MCF 10A (cell line): ENCODE results near the gene COL23A1. TPM values are rescaled to one million over a fixed set of nuclear protein-coding genes. Genes with fewer than 3 reads are reported as not detected.

Experiments
- BruUV-seq: library from RNA; stranded (reverse); fragments of 400-500 nt; replicated peaks from 2 replicates; lab custom pipeline; 2021; lab: Mats Ljungman, UMichigan
- CTCF ChIA-PET: fragments of 300-600 bp; sonication (Branson Sonifier 250); formaldehyde crosslinking; extraction: SDS; loops from one replicate; lab custom pipeline; 2021; ENCODE audit warnings: antibody characterized with exemption, inconsistent platforms; lab: Yijun Ruan, JAX
- POLR2A ChIA-PET: fragments of 300-600, 350-650 bp; sonication (Branson Sonifier 250); formaldehyde crosslinking; extraction: SDS; loops from one replicate; lab custom pipeline; 2020; ENCODE audit warnings: antibody characterized with exemption, inconsistent platforms; lab: Yijun Ruan, JAX
- DNase-seq: peaks from one replicate; pipeline ENCODE4 v3.0.0-alpha.2; 2018; ENCODE audit not compliant: unreplicated experiment
- H3K27ac Mint-ChIP-seq: one replicate; pipeline ENCODE4 v1.8.0; 2022; ENCODE audit warnings: mild to moderate bottlenecking, low read depth, mixed read lengths; ENCODE audit not compliant: unreplicated experiment
- H3K27me3 Mint-ChIP-seq: one replicate; pipeline ENCODE4 v1.8.0; 2022; ENCODE audit warnings: mixed read lengths; ENCODE audit not compliant: insufficient read depth, unreplicated experiment
- H3K36me3 Mint-ChIP-seq: one replicate; pipeline ENCODE4 v1.8.0; 2022; ENCODE audit warnings: mild to moderate bottlenecking, moderate library complexity, mixed read lengths; ENCODE audit not compliant: insufficient read depth, unreplicated experiment
- H3K4me1 Mint-ChIP-seq: one replicate; pipeline ENCODE4 v1.8.0; 2022; ENCODE audit warnings: mixed read lengths; ENCODE audit not compliant: insufficient read depth, unreplicated experiment
- H3K4me3 Mint-ChIP-seq: one replicate; pipeline ENCODE4 v1.8.0; 2022; ENCODE audit warnings: mild to moderate bottlenecking, moderate library complexity, mixed read lengths; ENCODE audit not compliant: unreplicated experiment
- H3K9me3 Mint-ChIP-seq: one replicate; pipeline ENCODE4 v1.8.0; 2022; ENCODE audit warnings: mixed read lengths; ENCODE audit not compliant: unreplicated experiment
- CTCF ChIP-seq: fragments of 200-600 bp; IDR thresholded peaks from one replicate; pipeline ENCODE4 v1.8.0; 2022; ENCODE audit warnings: antibody characterized with exemption, mild to moderate bottlenecking; ENCODE audit not compliant: unreplicated experiment
- intact Hi-C: fragments of 100-400 bp; cut with micrococcal nuclease; formaldehyde crosslinking; loops from 2 replicates; pipeline ENCODE4 v1.14.1; 2022
- total RNA-seq: library from RNA; stranded (reverse); gene quantifications from 2 replicates; pipeline ENCODE4 v1.2.3, GENCODE V29; 2022

Gene COL23A1
- total RNA-seq, 1 experiment from 2014 or later: not detected

GRCh38 chr5:178427576-178428197 is 162.5 kb downstream of the COL23A1 start:
- POLR2A ChIA-PET: no interaction called here
- no TSS peak for BruUV-seq
- Mint-ChIP-seq H3K9me3 (peaks cover 13% of the 10 kb centered on the region), H3K4me1 (peaks cover 14% of the 10 kb centered on the region), H3K27me3 (peaks cover 15% of the 10 kb centered on the region), H3K36me3 (peaks cover 7% of the 10 kb centered on the region), H3K27ac (no peak overlapping the region), H3K4me3 (no peak overlapping the region)
- no peak for TF ChIP-seq CTCF
- DNase-seq: no peak
- intact Hi-C loops: no loop called here
- CTCF ChIA-PET: interaction anchor here (0.6 to 1.1 kb wide), 3 partner anchors 49 to 303 kb away, joined by 3 to 4 read pairs (median 3); partner anchors contain the start of gene ZNF354A

- ChIA-PET POLR2A (interaction anchor here (0.7 kb wide), 1 partner anchor 124 kb away, joined by 3 read pairs; no protein-coding TSS in a partner anchor), CTCF (interaction anchor here (0.5 to 0.9 kb wide), 3 partner anchors 35 to 450 kb away, joined by 3 to 4 read pairs (median 3); no protein-coding TSS in a partner anchor)
- BruUV-seq: no TSS peak
- intact Hi-C loops: no loop called here
- peaks cover 7% of the 10 kb centered on the region for H3K36me3 Mint-ChIP-seq
- H3K27ac Mint-ChIP-seq: no peak overlapping the region
- H3K9me3 Mint-ChIP-seq: peaks cover 11% of the 10 kb centered on the region
- H3K27me3 Mint-ChIP-seq: peaks cover 14% of the 10 kb centered on the region
- TF ChIP-seq CTCF: no peak
- H3K4me1 Mint-ChIP-seq: peaks cover 14% of the 10 kb centered on the region
- no peak for DNase-seq
- no peak overlapping the region for H3K4me3 Mint-ChIP-seq
Measured at GRCh38 chr5:178426326-178427130, 163.7 kb downstream of the COL23A1 start.

GRCh38 chr5:178425621-178426068 is 164.5 kb downstream of the COL23A1 start:
- intact Hi-C loops: no loop called here
- ChIA-PET CTCF (no interaction called here), POLR2A (no interaction called here)
- no peak for TF ChIP-seq CTCF
- Mint-ChIP-seq H3K27ac (no peak overlapping the region), H3K27me3 (peaks cover 5% of the 10 kb centered on the region), H3K4me3 (no peak overlapping the region), H3K9me3 (peaks cover 3% of the 10 kb centered on the region), H3K36me3 (peaks cover 7% of the 10 kb centered on the region), H3K4me1 (peaks cover 14% of the 10 kb centered on the region)
- BruUV-seq: no TSS peak
- no peak for DNase-seq

GRCh38 chr5:178424810-178425177 is 165.4 kb downstream of the COL23A1 start:
- no peak overlapping the region for H3K4me3 Mint-ChIP-seq
- TF ChIP-seq CTCF: no peak
- POLR2A ChIA-PET: no interaction called here
- H3K27ac Mint-ChIP-seq: no peak overlapping the region
- CTCF ChIA-PET: no interaction called here
- no TSS peak for BruUV-seq
- no peaks in the 10 kb centered on the region for H3K27me3 Mint-ChIP-seq
- H3K36me3 Mint-ChIP-seq: no peaks in the 10 kb centered on the region
- peaks cover 12% of the 10 kb centered on the region for H3K4me1 Mint-ChIP-seq
- intact Hi-C loops: no loop called here
- no peak for DNase-seq
- no peaks in the 10 kb centered on the region for H3K9me3 Mint-ChIP-seq
